CD4-positive, alpha-beta T cell treated with Interleukin-12 subunit alpha and Interleukin-12 subunit beta, for 1 hour (primary cell): ENCODE data around the gene PER2.
"Not testable (repeated sequence)": the region's sequence is repeated elsewhere in the genome, so short reads cannot be mapped to it uniquely, and the experiment has no call there.

Experiments used
- DNase-seq: peaks from one replicate; pipeline ENCODE4 v3.0.0-alpha.2; 2020

Gene PER2

DNA sequence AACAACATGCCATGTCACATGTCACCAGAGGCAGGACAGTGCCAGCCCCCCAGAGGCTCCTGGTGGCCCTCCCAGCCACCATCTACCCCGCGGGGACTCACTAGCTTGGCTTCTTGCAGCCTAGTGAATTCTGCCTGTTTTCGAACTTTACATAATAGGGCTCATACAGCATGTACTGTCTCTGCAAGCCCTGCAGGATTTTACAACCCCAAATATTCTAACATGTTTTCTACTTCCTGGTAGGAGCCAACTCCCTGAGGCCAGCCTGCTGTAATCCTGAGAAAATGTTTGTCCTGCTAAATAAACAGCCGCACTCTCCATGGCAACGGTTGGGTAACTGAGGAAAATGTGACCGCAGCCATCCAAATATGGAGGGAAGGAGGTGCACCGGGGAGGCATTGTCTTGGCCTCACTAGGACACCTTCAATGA, 2.7 kb downstream of the PER2 start:
- no peak for DNase-seq

DNA sequence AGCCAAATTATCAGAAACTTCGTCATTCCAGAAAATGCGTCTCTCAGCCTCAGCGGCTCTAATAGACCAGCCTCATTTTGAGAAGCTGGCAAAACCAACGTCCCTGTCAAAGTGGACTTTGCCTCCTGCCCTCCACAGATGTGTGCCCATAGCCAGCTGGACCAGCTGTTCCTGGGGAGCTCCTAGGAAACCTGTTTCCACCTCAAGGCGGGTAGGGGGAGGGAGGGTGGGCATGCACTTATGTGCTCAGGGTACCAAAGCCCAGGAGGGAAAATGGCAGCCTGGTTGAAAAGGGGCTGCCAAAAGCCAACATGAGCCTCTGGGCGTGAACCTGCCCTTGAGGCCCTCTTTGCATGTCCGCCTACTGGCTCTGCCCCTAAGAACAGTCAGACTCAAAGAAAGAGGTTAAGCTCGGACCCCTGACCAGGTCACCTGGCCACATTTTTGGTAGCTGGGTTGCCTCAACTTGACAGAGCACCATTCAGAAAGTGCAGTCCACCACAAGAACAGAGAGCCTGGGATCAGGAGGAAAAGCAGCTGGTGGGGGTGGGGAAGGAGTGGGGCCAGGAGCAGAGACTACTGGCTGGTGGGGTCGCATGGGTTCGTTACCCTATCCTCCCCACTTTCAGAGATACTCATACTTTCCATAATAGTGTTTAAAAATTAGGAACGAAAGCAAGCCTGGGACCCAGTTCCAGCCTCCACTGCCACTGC, 3.5 kb downstream of the PER2 start:
- no peak for DNase-seq

DNA sequence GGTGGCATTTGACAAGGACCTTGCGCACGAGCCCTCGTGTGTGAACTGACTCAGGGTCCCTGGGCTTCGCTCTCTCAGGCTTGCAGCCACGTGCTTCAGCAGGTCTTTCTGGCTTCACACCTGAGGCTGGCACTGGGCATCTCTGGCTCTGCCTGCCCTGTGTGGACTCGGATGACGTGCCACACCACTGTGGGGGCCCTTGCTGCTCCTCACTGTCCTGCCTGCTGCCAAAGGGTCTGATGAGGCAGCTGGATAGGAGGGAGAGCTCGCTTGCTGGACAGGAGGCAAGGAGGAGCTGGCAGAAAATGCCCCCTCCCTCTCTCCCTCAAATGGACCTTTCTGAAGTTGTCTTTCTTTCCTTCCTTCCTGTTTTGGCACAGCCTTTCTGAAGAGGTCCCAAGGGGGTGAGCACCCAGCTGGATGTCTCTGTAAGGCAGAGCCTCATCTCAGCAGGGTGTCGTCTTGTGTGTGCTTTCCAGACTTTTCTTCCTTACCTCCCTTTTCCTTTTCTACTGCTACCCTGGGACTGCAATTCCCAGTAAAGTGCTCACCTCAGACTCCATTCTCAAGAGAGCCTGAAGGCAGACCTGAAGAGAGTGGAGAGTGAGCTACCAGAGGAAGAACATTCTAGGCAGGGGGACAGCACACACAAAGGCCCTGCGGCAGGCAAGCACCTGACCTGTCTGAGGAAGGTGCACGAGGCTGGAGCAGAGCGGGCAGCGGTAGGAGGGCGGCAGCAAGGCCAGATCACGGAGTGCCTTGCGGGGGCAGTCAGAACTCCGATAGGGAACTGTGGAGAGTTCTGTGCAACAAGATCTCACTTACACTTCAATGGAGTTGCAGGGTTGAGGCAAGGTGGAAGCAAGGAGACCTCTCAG, 5.3 kb downstream of the PER2 start:
- no peak for DNase-seq

DNA sequence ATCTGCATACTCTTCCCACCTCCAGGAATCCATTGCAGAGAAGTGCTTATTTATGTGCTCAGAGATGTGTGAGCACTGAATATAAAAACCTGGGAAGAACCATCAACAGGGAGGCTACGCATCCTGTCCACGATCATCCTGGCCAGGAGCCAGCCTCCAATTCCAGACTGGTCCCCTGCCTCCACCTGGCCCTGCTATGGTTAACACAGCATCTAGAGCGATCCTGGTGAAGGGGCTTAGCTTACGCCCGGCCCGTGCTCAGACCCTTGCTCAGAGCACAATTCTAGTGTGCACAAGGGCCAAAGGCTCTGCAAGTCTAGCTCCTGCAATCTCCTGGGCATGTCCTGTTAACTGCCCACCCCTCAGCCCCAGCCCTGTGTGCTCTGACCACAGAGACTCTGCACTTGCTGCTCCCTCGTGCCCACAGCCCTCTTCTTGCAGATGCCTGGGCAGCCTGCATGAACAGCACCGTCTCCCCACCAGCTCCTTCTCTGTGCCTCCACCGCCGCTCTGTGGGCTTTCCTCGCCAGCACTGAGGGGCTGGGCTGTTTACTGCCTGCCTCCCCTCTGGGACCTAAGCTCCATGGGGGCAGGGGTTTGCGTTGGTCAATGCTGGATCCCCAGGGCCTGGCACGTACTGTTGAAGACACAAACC, 6.5 kb downstream of the PER2 start:
- no peak for DNase-seq

DNA sequence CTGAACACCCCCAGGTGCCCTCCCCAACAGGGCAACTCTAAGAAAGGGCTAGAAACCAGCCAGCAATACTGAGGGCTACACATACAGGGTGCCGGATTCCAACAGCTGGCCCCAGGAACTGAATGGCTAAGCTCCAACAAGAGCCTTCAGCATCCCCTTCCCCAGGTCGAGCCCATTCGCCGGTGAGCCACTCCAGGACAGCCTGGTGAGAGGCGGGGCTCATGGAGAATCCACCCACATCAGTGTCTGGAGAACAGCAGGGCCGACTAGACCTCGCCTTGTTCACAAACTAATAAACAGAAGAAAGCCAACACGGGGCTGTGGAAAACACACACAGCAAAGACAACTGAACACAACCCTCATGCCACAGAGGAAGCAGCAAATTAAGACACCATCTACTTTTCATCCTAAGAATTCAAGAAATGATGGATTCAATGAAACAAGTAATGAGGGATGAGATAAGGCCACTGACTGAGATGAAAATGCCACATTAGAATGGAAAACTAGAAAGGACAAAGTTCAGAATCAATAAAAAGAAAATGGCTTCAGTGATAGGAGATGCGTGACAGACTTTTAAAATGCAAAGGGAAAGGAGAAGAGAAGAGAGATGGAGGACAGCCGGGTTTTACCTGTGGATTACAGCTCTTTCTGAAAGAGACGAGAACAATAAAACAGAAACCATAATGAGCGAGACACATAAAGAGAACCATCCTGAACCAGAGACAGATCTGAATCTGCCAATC, 8.2 kb downstream of the PER2 start:
- no peak for DNase-seq

DNA sequence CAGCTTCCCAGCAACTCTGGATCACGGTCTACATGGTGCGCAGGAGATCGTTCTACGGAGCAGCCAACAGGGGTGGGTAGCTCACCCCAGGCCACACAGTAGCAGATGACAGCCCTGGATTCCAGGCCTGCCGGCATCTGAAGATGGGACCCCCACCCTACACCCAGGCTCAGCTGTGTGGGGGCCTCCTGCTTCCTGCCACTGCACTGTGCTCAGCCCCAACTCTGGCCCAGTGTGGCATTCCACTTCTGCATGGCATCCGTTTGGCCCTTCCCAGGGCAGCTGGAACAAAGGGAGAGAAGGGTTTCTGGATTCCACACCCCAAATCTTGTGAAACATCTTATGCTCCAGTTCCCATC, 9.1 kb downstream of the PER2 start:
- DNase-seq: no peak

DNA sequence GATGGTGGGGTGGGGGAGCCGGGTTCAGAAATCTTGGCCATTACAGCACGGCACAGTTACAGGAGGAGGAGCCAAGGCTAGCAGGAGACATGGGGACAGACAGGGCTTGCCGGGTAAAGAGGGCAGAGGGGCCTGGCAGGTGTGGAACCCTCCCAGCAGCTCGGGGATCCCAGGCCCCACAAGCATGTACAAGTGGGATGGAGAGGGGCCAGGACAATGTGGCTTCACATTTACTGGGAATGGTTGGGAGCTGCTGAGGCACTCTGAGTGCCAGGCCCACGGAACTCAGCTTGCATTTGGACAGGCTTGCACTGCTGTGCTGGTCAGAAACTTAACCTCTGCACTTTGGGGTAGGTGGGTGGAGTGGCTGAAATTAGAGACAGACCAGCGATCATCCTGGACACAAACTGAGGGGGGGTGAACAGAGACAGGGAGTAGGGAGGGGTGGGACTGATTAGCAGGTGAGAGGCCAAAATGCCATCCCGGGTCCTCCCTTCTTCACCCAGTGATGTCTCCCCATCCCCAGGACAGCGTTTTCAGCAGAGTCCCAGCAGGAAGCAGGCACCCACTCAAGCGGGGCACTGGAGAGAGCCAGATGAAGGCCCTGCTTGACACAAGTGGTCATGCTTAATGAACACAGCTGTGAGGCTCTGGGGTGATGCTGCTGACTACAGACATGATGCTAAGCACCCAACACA, 9.6 kb downstream of the PER2 start:
- DNase-seq: no peak

DNA sequence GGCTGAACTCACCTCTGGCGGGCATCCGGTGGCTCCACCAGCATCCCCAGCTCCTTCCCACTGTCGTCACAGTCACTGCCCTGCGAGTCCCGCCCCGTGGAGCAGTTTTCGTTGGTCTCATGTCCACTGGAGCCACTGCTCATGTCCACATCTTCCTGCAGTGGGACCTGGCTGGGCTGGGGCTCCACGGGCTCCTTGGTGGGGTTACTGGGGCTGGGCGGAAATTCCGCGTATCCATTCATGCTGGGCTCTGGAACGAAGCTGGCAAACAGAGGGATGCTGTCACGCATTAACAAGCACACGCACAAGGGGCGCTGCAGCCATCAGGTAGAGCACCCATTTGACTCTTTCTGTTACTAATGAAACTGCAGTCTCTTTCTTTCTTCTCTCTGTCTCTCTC, 10.7 kb downstream of the PER2 start:
- no peak for DNase-seq

DNA sequence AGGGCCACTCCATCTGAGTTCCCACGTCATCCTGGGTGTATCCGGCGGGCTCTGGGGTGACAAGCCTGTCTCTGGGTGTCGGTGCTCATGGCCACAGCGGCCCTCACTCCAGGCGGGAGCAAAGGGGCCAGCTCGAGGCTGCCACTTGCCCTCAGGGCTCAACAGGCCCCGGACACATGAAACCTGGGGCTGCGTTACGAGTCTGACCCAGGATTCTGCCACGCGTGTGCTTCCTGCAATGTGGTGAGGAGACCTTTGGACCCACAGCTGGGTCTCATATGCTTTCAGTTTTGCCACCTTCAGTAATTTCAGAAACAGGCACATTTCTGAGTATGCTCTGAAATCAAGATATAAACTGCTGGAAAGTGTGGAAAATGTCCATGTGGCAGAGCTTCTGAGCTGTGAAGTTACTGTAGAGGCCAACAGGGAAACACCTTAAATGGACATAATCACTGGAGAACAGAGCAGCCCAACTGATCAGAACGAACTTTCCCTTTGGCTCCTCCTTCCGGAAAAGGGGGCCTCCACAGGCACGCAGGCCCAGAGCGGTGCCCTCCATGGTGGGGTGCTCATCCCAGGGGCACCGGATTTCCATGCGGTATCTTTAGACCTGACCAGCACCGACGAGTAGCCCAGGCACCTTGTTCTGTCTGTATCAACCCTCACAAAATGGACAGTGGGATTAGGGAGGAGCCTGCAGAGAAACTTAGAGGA, 14.1 kb downstream of the PER2 start:
- no peak for DNase-seq

DNA sequence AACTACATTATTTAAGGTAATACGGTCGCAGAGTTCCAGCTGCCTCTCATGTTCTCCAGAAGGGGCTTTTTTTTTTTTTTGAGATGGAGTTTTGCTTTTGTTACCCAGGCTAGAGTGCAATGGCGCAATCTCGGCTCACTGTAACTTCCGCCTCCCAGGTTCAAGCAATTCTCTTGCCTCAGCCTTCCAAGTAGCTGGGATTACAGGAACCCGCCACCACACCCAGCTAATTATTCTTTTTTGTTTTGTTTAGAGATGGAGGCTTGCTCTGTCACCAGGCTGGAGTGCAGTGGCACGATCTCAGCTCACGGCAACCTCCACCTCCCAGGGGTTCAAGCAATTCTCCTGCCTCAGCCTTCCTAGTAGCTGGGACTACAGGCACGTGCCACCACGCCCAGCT, 15.0 kb downstream of the PER2 start:
- DNase-seq: not testable (repeated sequence)

DNA sequence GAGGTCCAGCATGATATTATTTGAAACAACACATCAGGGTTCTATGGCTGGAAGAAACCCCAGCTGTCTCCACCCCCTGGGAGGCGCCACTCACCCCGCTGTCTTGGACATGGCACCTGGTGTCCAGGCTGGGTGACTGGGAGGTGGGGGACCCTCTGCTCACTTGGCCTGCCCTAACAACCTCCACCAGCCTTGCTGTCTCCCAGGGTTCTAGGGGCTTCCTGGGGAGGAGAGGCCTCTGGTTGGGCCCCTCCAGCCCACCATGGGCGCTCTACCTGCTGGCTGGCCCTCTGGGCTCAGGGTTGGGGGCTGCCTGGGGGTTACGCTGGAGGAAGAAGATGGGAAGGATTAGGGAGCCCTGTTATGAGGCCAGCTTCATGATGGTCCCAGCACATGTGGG, 16.3 kb downstream of the PER2 start:
- no peak for DNase-seq

DNA sequence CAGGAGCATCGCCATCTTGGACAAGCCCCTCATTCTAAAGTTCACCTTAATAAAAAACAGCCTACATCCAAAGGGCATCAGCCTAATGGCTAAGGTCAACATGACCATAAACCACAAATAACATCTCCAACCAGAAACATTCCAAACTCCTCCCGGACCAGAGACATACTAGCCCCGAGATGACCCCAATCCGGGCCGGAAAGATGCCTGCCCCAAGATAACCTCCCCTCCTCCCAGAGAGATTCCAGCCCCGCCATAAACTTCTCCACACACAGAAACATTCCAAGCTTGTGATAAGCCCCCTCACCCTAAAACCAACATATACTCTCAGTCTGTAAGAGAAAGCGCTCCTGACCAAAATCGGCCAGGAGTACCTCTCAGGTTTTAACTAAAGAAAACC, 16.7 kb downstream of the PER2 start:
- DNase-seq: not testable (repeated sequence)

DNA sequence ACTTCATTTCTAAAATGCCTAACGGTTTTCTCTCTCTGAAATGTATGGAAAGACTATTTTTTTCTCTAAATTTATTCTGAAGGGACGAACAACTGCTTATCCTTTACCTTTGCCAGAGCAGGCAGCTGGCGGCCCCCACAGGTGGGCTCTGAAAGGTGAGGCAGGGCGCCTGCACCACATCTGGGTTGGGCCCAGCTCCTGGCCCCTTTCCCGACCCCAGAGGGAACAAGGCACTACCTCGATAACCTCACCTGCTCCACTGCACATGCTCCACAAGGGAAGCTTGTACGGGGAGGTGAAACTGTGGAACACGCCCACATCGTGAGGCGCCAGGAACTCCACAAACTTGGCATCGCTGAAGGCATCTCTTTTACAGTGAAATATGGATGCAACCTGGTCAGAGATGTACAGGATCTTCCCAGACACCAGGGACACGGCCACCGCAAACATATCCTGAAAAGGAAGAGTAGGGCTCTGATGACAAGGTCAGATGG, 17.3 kb downstream of the PER2 start:
- DNase-seq: no peak

DNA sequence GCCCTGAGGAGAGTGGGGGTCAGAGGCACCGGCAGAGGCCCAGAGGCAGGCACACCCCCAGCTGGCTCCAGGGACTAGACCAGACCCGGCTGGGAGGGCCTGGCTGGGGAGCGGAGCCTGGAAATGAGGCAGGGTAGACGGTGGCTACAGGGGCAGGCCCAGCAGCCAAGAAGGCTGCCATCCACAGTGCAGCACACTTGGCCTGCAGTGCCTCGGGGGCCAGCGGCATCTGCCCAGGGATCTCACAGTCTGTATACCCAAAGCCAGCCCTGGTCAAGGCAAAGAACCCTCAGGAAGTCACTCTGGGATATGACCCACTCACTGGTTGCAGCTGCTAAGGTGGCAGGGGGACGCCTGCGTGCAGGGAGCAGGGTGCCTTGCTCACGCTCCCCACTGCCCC, 17.8 kb downstream of the PER2 start:
- no peak for DNase-seq

DNA sequence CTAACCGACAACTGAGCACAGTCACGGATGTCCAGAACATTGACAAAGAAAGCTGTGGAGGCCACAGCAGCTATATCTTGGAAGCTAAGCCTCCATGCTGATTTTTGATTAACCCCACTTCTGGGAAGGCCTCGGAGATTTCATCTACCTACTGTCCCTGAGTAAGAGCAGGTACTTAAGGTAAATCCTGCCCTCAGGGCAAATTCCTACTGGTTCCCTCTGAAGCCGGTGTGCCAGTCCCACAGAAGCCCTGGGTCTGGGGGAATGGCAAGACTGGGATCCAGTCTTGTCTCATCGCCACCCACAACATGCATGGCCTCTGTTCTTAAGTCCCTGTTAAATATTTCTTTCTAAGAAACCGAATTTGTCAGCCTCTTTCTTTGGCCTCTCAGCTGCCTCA, 18.7 kb downstream of the PER2 start:
- DNase-seq: no peak

DNA sequence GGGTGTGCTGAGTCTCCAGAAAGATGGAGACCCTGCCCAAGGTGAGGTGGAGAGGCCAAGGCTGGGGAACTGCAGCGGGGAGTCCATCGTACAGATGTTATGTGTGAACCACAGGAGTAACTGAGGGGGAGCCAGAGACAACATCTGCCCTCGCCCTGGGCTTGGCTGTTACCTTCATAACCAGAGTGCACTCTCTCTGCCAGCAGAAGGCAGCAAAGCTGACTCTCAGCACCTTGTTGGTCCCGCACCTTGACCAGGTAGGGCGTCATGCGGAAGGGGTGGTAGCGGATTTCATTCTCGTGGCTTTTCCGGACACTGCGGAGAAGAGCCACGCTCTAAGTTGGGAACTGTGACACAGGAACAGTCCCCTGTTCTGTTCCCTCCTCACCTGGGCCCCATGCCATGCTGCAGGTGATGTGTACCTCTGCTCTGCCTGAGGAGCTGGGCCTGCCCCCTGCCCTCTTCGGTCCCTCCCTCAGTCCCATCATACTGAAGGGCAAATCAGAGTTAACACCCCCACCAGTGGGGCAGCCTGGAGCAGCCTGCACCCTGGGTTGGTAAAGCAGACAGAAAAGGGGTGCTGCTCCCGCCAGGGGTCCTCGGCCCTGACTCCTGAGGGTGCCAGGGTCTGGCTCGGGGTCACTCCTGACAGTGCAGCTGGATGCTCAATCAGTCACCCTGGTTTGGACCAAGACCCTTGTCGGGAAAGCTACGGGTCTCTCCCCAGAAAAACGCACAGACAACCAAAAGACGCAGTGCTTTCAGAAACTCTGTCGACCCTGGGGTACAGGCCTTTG, 20.3 kb downstream of the PER2 start:
- DNase-seq: no peak

DNA sequence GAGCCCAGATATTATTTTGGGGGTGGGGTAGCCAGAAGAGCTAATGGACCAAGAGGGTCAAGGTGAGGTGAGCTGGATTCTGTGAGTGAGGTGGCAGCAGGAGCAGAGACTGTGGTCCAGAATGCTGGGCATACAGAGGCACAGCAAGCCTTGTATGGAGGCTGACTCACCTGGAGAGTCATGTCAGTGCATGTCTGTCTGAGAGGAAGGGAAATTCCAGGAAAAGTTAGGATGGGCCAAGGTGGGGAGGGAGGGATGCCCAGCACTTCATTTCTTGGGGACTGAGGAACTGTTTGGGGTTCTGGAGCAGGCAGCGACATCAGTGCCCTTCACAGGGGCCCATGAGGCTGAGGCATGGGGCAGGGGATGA, 21.1 kb downstream of the PER2 start:
- no peak for DNase-seq

DNA sequence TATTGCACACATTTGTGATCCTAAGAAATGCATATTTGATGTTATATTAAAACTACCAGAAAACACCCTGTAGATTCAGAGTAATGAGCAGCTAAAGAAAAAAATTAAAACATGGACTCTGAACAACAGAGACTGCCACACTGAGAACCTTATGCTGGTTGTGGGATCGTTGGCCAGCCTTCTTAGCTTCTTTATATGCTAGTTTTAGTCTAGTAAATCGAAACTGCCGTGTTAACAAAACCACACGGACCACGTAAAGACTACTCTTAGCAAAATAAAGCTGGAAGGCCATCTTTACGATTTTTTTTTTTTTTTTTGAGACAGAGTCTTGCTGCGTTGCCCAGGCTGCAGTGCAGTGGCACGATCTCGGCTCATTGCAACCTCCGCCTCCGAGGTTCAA, 22.8 kb downstream of the PER2 start:
- no peak for DNase-seq

DNA sequence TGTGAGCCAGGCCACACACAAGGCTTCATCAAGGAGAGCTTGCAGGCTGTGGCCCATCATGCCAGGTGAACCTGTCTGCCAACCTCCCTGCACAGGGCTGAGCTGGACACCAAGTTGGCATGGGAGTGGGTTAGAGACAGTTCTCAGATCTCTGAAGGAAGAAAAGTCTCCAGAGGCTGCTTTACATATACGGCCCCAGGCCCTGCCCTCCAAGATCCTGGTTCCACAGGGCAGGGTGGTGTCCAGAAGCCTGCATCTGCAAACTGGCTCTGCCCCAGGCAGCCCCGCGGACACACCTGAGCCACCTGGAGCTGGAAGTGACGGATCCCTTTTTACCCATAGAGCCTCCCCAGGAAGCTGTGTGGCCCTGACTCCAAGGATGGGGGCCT, 24.3 kb downstream of the PER2 start:
- no peak for DNase-seq

DNA sequence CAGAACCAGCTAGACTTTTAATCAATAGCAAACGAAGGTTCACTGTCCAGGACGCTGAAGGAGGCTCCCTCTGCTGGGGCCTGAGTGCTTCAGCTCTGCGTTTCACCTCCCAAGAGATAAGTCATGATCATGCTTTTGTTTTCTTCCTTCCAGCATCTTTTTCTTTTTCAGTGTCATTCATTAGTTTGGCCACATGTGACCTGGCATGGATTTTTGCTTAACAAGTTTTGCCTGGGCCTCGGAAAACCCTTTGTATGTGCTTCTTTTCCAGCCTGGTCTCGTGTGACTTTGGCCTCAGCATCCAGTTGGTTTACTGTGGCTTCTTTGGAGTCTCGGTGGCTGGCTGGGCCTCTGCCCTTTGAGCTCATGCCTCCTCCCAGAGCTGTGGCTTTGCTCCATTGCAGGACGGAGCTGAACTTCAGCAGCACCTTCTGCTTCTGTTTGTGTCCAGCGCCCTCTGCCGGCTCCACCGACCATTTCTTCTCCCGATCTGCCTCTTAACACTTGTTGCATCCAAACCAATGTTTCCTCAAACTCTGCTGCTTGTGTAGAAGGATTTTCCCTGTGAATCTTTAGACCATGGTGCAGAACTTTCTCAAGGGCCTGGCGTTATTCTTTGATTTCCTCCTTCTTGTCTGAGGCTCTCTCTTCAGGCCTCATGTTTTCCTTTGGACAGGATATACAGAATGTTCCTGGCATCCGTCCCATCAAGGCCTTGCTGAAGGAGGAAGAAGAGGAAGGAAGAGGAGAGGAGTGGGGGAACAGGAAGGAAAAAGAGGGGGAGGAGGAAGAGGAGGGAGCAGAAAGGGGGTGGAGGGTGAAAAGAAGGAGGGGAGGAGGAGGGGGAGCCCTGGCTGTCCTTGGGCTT, 25.0 kb downstream of the PER2 start:
- DNase-seq: peak; percentile 76
